ENCODE results near the gene MAPK1IP1L. TPM values are rescaled to one million over a fixed set of nuclear protein-coding genes. Genes with fewer than 3 reads are reported as not detected.
A peak's percentile ranks its signal among the peaks of the same experiment; 100 is the strongest.

MAPK1IP1L gene
- total RNA-seq, 1 donor from 2014 or later, result 68.2 TPM

DNA sequence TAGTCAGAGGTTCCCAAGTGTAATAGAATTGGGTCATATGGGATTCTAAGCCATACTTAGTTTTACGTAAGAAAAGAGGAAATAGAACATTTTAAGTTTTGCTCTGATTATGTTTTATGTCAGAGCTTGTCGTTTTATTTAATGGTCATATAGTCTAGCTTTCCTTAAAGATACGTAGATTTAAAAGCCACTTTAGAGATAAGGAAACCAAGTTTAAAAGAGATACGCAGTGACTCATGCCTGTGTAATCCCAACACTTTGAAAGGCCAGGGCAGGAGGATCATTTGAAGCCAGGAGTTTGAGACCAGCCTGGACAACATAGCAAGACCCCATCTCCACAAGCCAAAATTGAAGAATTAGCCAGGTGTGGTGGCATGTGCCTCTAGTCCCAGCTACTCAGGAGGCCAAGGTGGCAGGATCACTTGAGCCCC lies 19.5 kb downstream of the MAPK1IP1L start:
- Histone ChIP-seq H3K4me1 (peaks cover 56% of the 10 kb centered on the region), H3K27ac (replicated peaks) (peak overlapping the region; percentile 86), H3K9me3 (replicated peaks) (no peaks in the 10 kb centered on the region), H3K27me3 (ENCODE audit: low read depth) (no peaks in the 10 kb centered on the region), H3K4me3 (no peak overlapping the region), H3K36me3 (peaks cover 11% of the 10 kb centered on the region)
- TF ChIP-seq CTCF (IDR thresholded peaks at IDR 0.05; ENCODE audit: borderline replicate concordance), result no peak
- intact Hi-C loops (cut with micrococcal nuclease), result no loop called here
- no peak for DNase-seq

- intact Hi-C loops (cut with micrococcal nuclease), result no loop called here
- H3K4me1 ChIP-seq, result peaks cover 56% of the 10 kb centered on the region
- no peak for TF ChIP-seq CTCF (IDR thresholded peaks at IDR 0.05; ENCODE audit: borderline replicate concordance)
- H3K9me3 ChIP-seq (replicated peaks), result no peaks in the 10 kb centered on the region
- peak; percentile 47 for DNase-seq
- no peaks in the 10 kb centered on the region for H3K27me3 ChIP-seq (ENCODE audit: low read depth)
- peak overlapping the region; percentile 32 for H3K4me3 ChIP-seq
- H3K36me3 ChIP-seq, result peaks cover 11% of the 10 kb centered on the region
- peak overlapping the region; percentile 86 for H3K27ac ChIP-seq (replicated peaks)
These were observed 20.6 kb downstream of the MAPK1IP1L start for GRCh38 chr14:55071870-55072640.

DNA sequence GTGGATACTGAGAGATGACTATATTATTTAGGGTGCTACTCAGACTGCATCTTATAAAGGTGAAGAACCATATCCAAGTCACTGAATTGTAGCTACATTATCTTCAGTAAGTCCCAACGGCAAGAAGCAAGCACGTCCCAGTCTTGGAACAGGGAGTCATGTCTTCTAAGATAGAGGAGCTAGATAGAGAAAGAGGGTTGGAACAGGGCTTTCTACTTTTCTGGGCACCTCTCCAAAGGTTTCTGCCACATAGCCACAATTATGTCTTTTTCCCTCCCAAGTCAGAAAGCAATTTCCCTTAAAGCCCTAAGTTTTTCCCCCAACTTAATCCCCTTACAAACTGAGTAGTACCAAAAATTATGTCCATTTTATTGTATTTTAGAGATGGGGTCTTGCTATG lies 22.4 kb downstream of the MAPK1IP1L start:
- intact Hi-C loops (cut with micrococcal nuclease), result no loop called here
- peaks cover 64% of the 10 kb centered on the region for H3K4me1 ChIP-seq
- no peak overlapping the region for H3K4me3 ChIP-seq
- no peaks in the 10 kb centered on the region for H3K27me3 ChIP-seq (ENCODE audit: low read depth)
- H3K9me3 ChIP-seq (replicated peaks), result no peaks in the 10 kb centered on the region
- no peak for TF ChIP-seq CTCF (IDR thresholded peaks at IDR 0.05; ENCODE audit: borderline replicate concordance)
- no peak for DNase-seq
- H3K27ac ChIP-seq (replicated peaks), result peak overlapping the region; percentile 86
- peaks cover 6% of the 10 kb centered on the region for H3K36me3 ChIP-seq

- H3K27ac ChIP-seq (replicated peaks), result peak overlapping the region; percentile 86
- H3K4me1 ChIP-seq, result peaks cover 60% of the 10 kb centered on the region
- DNase-seq, result no peak
- peaks cover 2% of the 10 kb centered on the region for H3K36me3 ChIP-seq
- H3K4me3 ChIP-seq, result no peak overlapping the region
- no peak for TF ChIP-seq CTCF (IDR thresholded peaks at IDR 0.05; ENCODE audit: borderline replicate concordance)
- intact Hi-C loops (cut with micrococcal nuclease), result no loop called here
- H3K9me3 ChIP-seq (replicated peaks), result no peaks in the 10 kb centered on the region
- H3K27me3 ChIP-seq (ENCODE audit: low read depth), result no peaks in the 10 kb centered on the region
These were observed 23.2 kb downstream of the MAPK1IP1L start for GRCh38 chr14:55074662-55075061.

DNA sequence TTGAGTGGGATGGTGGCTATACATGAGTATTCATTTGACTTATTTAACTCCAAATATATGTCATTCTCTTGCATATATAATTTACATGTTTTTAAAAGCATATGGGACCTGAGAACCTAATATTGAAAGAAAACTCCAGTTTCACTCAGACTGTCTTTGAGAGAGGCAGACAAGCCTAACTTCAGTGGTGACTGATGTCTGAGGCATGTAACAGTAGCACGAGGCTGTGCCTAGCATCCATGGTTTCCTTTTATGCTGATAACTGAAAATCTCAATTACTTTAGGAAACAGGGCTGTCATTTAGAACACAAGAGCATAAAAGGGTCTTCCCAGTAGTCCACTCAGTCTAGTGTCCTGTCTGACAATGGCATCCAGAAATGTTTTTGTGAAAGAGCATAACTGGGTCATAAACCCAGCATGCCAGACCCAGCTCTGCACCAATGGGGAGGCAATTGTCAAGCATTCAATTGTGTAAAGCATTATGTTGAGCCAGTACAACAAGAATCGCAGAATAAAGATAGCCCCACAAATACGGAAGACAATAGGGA lies 24.3 kb downstream of the MAPK1IP1L start:
- H3K4me1 ChIP-seq, result peaks cover 51% of the 10 kb centered on the region
- DNase-seq, result no peak
- H3K27ac ChIP-seq (replicated peaks), result no peak overlapping the region
- H3K9me3 ChIP-seq (replicated peaks), result no peaks in the 10 kb centered on the region
- no peaks in the 10 kb centered on the region for H3K27me3 ChIP-seq (ENCODE audit: low read depth)
- H3K36me3 ChIP-seq, result no peaks in the 10 kb centered on the region
- no peak overlapping the region for H3K4me3 ChIP-seq
- intact Hi-C loops (cut with micrococcal nuclease), result no loop called here
- TF ChIP-seq CTCF (IDR thresholded peaks at IDR 0.05; ENCODE audit: borderline replicate concordance), result no peak

Measured in left ventricle myocardium inferior (tissue), 1 donor.